Caco-2 (cell line): ENCODE results near the gene ESRRB. TPM values are rescaled to one million over a fixed set of nuclear protein-coding genes. Genes with fewer than 3 reads are reported as not detected.

ENCODE experiments used
- BruUV-seq: library from RNA; stranded (reverse); fragments of 400-500 nt; replicated peaks from 2 replicates; lab custom pipeline; 2021; lab: Mats Ljungman, UMichigan
- CTCF ChIA-PET: fragments of 300-600 bp; sonication (Branson Sonifier 250); formaldehyde crosslinking; loops from one replicate; lab custom pipeline; 2022; ENCODE audit warnings: antibody characterized with exemption; lab: Charles Lee
- POLR2A ChIA-PET: fragments of 300-600 bp; sonication (Branson Sonifier 250); formaldehyde crosslinking; loops from one replicate; lab custom pipeline; 2022; ENCODE audit warnings: antibody characterized with exemption; lab: Charles Lee
- DNase-seq, 2 experiments: peaks; one replicate each; pipeline versions ENCODE4 v3.0.0 to v3.0.0-alpha.2; 2020 to 2022
- H3K27me3 ChIP-seq: replicated peaks from 2 replicates; pipeline ENCODE4 v1.6.0; 2011; ENCODE audit warnings: low read length; ENCODE audit not compliant: control insufficient read depth, insufficient read depth
- H3K36me3 ChIP-seq: 2 replicates; pipeline ENCODE4 v1.5.1; 2011; ENCODE audit warnings: low read length; ENCODE audit not compliant: control insufficient read depth, insufficient read depth
- H3K4me1 ChIP-seq: fragments of 250-450 bp; sonication (Bioruptor Pico); 2 replicates; pipeline ENCODE4 v1.5.1; 2020; ENCODE audit warnings: mild to moderate bottlenecking
- H3K4me3 ChIP-seq: 2 replicates; pipeline ENCODE4 v1.5.1; 2011; ENCODE audit warnings: low read depth, mild to moderate bottlenecking, control low read depth, low read length
- H3K9me3 ChIP-seq: fragments of 250-450 bp; sonication (Bioruptor Pico); 2 replicates; pipeline ENCODE4 v1.5.1; 2020; ENCODE audit warnings: mild to moderate bottlenecking, moderate library complexity
- H3K27ac Mint-ChIP-seq: one replicate; pipeline ENCODE4 v1.8.0; 2022; ENCODE audit warnings: mixed read lengths; ENCODE audit not compliant: unreplicated experiment
- H3K27me3 Mint-ChIP-seq: one replicate; pipeline ENCODE4 v1.8.0; 2022; ENCODE audit warnings: mixed read lengths; ENCODE audit not compliant: insufficient read depth, unreplicated experiment
- H3K36me3 Mint-ChIP-seq: one replicate; pipeline ENCODE4 v1.8.0; 2022; ENCODE audit warnings: mild to moderate bottlenecking, mixed read lengths; ENCODE audit not compliant: insufficient read depth, unreplicated experiment
- H3K4me1 Mint-ChIP-seq: one replicate; pipeline ENCODE4 v1.8.0; 2022; ENCODE audit warnings: low read depth, mixed read lengths; ENCODE audit not compliant: unreplicated experiment
- H3K4me3 Mint-ChIP-seq: one replicate; pipeline ENCODE4 v1.8.0; 2022; ENCODE audit warnings: mild to moderate bottlenecking, moderate library complexity, mixed read lengths; ENCODE audit not compliant: unreplicated experiment
- H3K9me3 Mint-ChIP-seq: one replicate; pipeline ENCODE4 v1.8.0; 2022; ENCODE audit warnings: mixed read lengths; ENCODE audit not compliant: unreplicated experiment
- CTCF ChIP-seq, 2 experiments: fragments of 200-600 bp in 1 of 2; IDR thresholded peaks; 1 replicate in 1 of 2; 2 replicates in 1 of 2; pipeline versions ENCODE4 v1.5.1 to v1.8.0; 2011 to 2022; ENCODE audit warnings: antibody characterized with exemption in 1 of 2, control low read depth in 1 of 2, inconsistent platforms in 1 of 2, low read depth in 1 of 2, low read length in 1 of 2, mild to moderate bottlenecking in 1 of 2, moderate library complexity in 1 of 2; ENCODE audit not compliant: insufficient read depth in 1 of 2, severe bottlenecking in 1 of 2, unreplicated experiment in 1 of 2
- intact Hi-C: fragments of 100-400 bp; cut with micrococcal nuclease; formaldehyde crosslinking; loops from one replicate; pipeline ENCODE4 v1.10.0; 2022; ENCODE audit not compliant: unreplicated experiment
- total RNA-seq: library from RNA; stranded (reverse); gene quantifications from 2 replicates; pipeline ENCODE4 v1.2.3, GENCODE V29; 2022

The ESRRB gene
- total RNA-seq, 1 experiment from 2014 or later = not detected

- H3K9me3 Mint-ChIP-seq = no peaks in the 10 kb centered on the region
- no peaks in the 10 kb centered on the region for H3K27me3 ChIP-seq
- no peaks in the 10 kb centered on the region for H3K36me3 Mint-ChIP-seq
These were observed 31.7 kb downstream of the ESRRB start for GRCh38 chr14:76407449-76408150.

GRCh38 chr14:76408877-76409276 lies 32.9 kb downstream of the ESRRB start:
- no peak overlapping the region for H3K4me3 ChIP-seq
- TF ChIP-seq CTCF (IDR thresholded peaks at IDR 0.05; ENCODE audit: insufficient read depth in 1 of 2, low read depth in 1 of 2, low read length in 1 of 2, severe bottlenecking in 1 of 2, unreplicated experiment in 1 of 2) = no peak
- H3K36me3 ChIP-seq = no peaks in the 10 kb centered on the region
- H3K4me3 Mint-ChIP-seq = no peak overlapping the region
- ChIA-PET POLR2A (no interaction called here), CTCF (no interaction called here)
- no peaks in the 10 kb centered on the region for H3K9me3 ChIP-seq
- H3K4me1 Mint-ChIP-seq = no peaks in the 10 kb centered on the region
- BruUV-seq = no TSS peak
- H3K36me3 Mint-ChIP-seq = no peaks in the 10 kb centered on the region
- H3K27me3 Mint-ChIP-seq = peaks cover 10% of the 10 kb centered on the region
- no peak overlapping the region for H3K27ac Mint-ChIP-seq
- H3K27me3 ChIP-seq = no peaks in the 10 kb centered on the region
- intact Hi-C loops = no loop called here
- no peaks in the 10 kb centered on the region for H3K9me3 Mint-ChIP-seq
- DNase-seq = no peak
- no peaks in the 10 kb centered on the region for H3K4me1 ChIP-seq

More at GRCh38 chr14:76407449-76408150, 31.7 kb downstream of the ESRRB start:
- no peak for TF ChIP-seq CTCF (IDR thresholded peaks at IDR 0.05; ENCODE audit: insufficient read depth in 1 of 2, low read depth in 1 of 2, low read length in 1 of 2, severe bottlenecking in 1 of 2, unreplicated experiment in 1 of 2)
- H3K4me1 Mint-ChIP-seq = no peaks in the 10 kb centered on the region
- Histone ChIP-seq H3K9me3 (no peaks in the 10 kb centered on the region), H3K4me1 (no peaks in the 10 kb centered on the region), H3K36me3 (no peaks in the 10 kb centered on the region), H3K4me3 (no peak overlapping the region)
- ChIA-PET CTCF (interaction anchor here (1.3 kb wide), 1 partner anchor 21 kb away, joined by 5 read pairs; no protein-coding TSS in a partner anchor), POLR2A (no interaction called here)
- no peak overlapping the region for H3K27ac Mint-ChIP-seq
- no TSS peak for BruUV-seq
- intact Hi-C loops = no loop called here
- DNase-seq = no peak
- H3K4me3 Mint-ChIP-seq = no peak overlapping the region
- H3K27me3 Mint-ChIP-seq = peaks cover 8% of the 10 kb centered on the region

- no peaks in the 10 kb centered on the region for H3K4me1 ChIP-seq
- H3K4me3 Mint-ChIP-seq = no peak overlapping the region
- H3K27me3 Mint-ChIP-seq = peaks cover 23% of the 10 kb centered on the region
- no peaks in the 10 kb centered on the region for H3K4me1 Mint-ChIP-seq
- no peaks in the 10 kb centered on the region for H3K9me3 Mint-ChIP-seq
- ChIA-PET POLR2A (no interaction called here), CTCF (no interaction called here)
- H3K36me3 ChIP-seq = no peaks in the 10 kb centered on the region
- H3K36me3 Mint-ChIP-seq = no peaks in the 10 kb centered on the region
- BruUV-seq = no TSS peak
- no peaks in the 10 kb centered on the region for H3K9me3 ChIP-seq
- no peak overlapping the region for H3K4me3 ChIP-seq
- H3K27me3 ChIP-seq = no peaks in the 10 kb centered on the region
- DNase-seq = no peak
- intact Hi-C loops = no loop called here
- no peak overlapping the region for H3K27ac Mint-ChIP-seq
- TF ChIP-seq CTCF (IDR thresholded peaks at IDR 0.05; ENCODE audit: insufficient read depth in 1 of 2, low read depth in 1 of 2, low read length in 1 of 2, severe bottlenecking in 1 of 2, unreplicated experiment in 1 of 2) = no peak
These were observed 36.6 kb downstream of the ESRRB start for GRCh38 chr14:76412501-76412900.
